HFF-Myc (cell line): Measurements from ENCODE around the gene GATAD2B.

ENCODE experiments used
- DNase-seq: peaks from one replicate; pipeline ENCODE4 v3.0.0-alpha.2; 2011; ENCODE audit warnings: low read depth; ENCODE audit errors: extremely low read depth
- H3K4me3 ChIP-seq: replicated peaks from 2 replicates; pipeline ENCODE4 v1.5.1; 2011; ENCODE audit warnings: low read depth, mild to moderate bottlenecking, control low read depth, low read length
- TF ChIP-seq, protein P1 (sequence below): IDR thresholded peaks from 2 replicates; pipeline ENCODE4 v1.5.1; 2012; ENCODE audit warnings: mild to moderate bottlenecking, low read depth, low read length, control low read depth; ENCODE audit errors: missing control alignments

GATAD2B gene

DNA sequence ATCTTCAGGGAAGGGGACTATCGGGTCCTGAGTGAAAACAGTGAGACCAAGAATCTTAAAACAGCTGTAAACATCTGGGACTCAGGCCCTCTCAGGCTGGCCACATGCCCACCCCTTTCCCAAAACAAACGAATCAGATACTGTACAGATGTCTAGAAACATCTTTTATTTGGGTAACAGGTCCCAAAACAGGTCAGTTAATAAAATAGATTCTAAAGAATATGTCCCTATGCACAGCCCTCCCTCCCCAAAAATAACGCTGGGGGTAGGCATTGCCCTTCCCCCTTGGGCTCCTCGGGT is 36.1 kb upstream of the GATAD2B start:
- DNase-seq = no peak
- peak overlapping the region; percentile 93 for H3K4me3 ChIP-seq
- TF ChIP-seq, protein P1, sequence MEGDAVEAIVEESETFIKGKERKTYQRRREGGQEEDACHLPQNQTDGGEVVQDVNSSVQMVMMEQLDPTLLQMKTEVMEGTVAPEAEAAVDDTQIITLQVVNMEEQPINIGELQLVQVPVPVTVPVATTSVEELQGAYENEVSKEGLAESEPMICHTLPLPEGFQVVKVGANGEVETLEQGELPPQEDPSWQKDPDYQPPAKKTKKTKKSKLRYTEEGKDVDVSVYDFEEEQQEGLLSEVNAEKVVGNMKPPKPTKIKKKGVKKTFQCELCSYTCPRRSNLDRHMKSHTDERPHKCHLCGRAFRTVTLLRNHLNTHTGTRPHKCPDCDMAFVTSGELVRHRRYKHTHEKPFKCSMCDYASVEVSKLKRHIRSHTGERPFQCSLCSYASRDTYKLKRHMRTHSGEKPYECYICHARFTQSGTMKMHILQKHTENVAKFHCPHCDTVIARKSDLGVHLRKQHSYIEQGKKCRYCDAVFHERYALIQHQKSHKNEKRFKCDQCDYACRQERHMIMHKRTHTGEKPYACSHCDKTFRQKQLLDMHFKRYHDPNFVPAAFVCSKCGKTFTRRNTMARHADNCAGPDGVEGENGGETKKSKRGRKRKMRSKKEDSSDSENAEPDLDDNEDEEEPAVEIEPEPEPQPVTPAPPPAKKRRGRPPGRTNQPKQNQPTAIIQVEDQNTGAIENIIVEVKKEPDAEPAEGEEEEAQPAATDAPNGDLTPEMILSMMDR = no peak

DNA sequence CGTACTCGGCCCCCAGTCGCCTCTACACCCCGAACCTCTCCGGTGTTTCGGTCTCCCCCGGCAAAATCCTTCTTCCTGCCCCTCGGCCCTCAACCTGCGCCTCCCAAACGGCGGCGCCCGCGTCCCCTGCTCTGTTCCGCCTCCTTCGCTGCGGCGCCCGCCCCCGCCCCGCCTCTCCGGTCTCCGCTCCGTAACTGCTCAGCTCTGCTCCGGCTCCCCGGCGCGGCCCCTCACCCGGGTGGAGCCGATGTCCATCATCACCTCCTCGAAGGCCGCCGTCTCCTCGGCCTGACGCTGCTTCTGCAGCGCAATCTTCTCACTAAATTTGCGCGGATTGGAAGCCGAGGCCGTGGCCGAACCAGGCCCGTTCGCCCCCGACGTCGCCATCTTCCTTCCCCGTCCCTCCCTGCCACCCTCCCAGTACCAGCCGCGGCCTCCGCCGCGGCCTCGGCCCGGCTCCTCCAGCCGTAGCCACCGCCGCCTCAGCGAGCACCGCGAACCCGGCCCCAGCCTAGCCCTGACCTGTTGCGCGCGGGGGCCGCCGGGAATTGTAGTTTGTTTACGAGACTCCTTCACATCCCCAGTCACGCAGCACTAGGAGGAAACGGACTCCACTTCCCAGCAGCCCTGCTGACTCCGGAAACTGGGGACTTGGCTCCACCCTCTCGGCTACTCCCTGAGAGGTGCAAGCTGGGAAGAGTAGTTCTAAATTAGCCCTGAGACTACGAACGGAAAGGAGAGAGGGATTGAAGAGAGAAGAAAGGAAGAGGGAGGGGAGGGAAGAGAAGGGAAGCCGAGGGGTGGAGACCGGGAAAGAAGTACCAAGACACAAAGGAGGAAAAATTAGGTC is 35.6 kb upstream of the GATAD2B start, which contains the start of gene CRTC2:
CRTC2 (minus strand) TSS at position 502 of the 850 bp plus-strand sequence; CDS start at position 387, 115 bp downstream.
- H3K4me3 ChIP-seq = peak within 1 kb of the TSS; percentile 93
- TF ChIP-seq, protein P1 = no peak
- DNase-seq = peak; percentile 98

DNA sequence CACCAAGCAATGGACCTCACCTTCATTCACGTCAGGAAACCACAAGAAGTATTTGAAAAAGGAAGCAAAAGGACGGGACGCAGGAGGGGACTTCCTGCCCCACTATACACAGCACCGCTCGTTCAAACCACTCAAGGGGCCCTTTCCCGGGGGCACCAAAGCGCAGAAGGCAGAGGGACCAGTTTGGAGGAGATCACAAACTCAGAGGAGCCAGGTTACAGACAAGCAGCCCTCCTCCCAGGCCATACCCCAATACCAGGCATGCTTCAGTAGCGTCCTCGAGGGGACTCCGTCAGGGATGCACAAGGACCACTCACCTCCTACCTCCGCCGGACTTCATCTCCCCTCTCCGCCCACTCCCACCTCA is 35.0 kb upstream of the GATAD2B start:
- H3K4me3 ChIP-seq = peak overlapping the region; percentile 93
- TF ChIP-seq, protein P1 = no peak
- no peak for DNase-seq

DNA sequence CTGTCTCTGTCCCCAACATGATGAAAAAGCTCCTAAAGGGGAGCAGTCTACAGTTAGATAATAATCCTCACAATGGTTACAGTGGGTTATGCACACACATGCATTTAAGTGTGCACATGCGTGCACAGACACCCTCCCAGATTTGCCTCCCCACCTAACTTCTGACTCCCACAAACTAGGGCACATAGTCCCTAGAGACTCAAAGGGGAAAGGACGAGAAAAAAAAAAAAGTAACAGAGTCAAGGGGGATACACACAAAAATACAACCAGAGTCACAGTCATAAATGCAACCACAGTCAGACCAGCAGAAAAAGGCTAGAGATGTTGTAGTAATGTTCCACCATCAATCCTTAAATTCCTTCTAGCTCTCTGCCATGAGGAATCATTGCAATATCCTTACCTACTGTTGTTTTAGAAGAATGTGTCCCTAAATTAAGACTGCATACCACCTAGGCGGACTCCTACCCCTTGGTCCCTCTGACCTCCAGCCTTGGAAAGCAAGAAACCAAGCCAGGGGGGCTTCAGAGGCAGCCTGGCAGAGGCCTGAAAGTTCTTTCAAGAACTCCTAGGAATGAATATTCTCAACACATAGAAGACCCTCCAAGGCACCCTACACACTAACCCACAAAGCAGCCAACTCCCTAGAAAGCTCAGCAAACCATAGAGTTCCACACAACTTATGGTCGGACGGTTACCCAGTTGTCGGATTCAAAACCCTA is 34.4 kb upstream of the GATAD2B start:
- no peak for DNase-seq
- H3K4me3 ChIP-seq = peak overlapping the region; percentile 93

DNA sequence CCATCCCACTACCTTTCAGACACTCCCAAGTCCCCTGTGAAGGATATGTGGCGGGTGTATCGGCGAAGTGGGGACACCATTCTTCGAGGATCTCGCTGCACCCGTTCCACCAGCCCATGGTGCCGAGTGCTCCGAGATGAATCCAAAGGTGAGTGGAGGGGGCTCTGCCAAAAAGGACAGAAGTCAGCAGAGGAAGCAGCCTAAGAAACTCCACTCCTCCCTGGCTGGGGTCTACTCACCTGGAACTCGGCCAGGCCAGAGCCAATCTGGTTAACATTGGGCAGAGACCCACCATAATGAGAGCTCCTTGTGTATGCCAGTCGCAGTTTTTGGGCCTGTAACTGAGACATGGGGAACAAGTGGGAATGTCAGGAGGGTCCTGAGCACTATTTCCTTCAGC is 32.1 kb upstream of the GATAD2B start:
- no peak overlapping the region for H3K4me3 ChIP-seq
- DNase-seq = no peak
- TF ChIP-seq, protein P1 = no peak

More for the DNA sequence above, 34.4 kb upstream of the GATAD2B start:
- TF ChIP-seq, protein P1 = no peak

DNA sequence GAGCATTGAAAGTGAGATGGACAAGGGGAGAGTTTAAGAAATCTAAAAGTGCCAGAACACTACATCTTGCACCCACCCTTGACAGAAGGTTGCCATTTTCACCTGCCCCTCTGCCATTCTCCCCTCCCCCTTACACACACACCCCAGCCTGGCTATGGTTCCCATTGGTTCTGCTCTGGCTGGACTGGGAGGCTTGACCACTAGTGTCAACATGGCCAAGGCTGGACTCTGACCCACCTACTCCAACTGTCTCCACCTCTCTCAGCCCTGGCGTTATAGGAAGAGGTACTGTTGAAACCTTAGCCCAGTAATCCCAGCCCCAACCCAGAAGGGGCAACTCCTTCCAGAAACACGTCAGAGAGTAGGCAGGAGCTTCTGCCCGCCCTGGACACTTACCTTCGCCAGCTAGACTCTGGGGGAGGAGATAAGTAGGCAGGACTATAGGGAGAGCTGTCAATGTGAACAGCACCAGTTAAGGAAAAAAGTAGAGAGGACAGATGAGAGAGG is 31.1 kb upstream of the GATAD2B start:
- DNase-seq = no peak
- TF ChIP-seq, protein P1 = no peak
- H3K4me3 ChIP-seq = no peak overlapping the region
